DND-41 (cell line): ENCODE results near the gene TOMM34.

Source experiments
- ATAC-seq: fragments of 200-7000 bp; cut with Tn5 transposase; 3 replicates; pipeline ENCODE4 v1.9.1; 2021; ENCODE audit warnings: low read depth; ENCODE audit not compliant: insufficient read depth
- DNase-seq: peaks from one replicate; pipeline ENCODE4 v3.0.0-alpha.2; 2020
- H2AFZ ChIP-seq: 2 replicates; pipeline ENCODE4 v1.6.0; 2012; ENCODE audit warnings: low read depth, low read length
- H3K27ac ChIP-seq: 2 replicates; pipeline ENCODE4 v1.5.1; 2012; ENCODE audit warnings: low read length, inconsistent platforms
- H3K27me3 ChIP-seq: fragments of 200-600 bp; sonication (generic); 2 replicates; pipeline ENCODE4 v1.6.0; 2012; ENCODE audit warnings: low read length, mild to moderate bottlenecking, inconsistent platforms; ENCODE audit not compliant: insufficient read depth, poor library complexity
- H3K36me3 ChIP-seq: 2 replicates; pipeline ENCODE4 v1.5.1; 2012; ENCODE audit warnings: low read length, inconsistent platforms; ENCODE audit not compliant: insufficient read depth
- H3K4me1 ChIP-seq: 2 replicates; pipeline ENCODE4 v1.5.1; 2012; ENCODE audit warnings: mild to moderate bottlenecking, low read length; ENCODE audit not compliant: insufficient read depth
- H3K4me2 ChIP-seq: 2 replicates; pipeline ENCODE4 v1.6.0; 2012; ENCODE audit warnings: mild to moderate bottlenecking, moderate library complexity, low read length, inconsistent platforms; ENCODE audit not compliant: insufficient read depth
- H3K4me3 ChIP-seq, 2 experiments: fragments of 200-600 bp in 1 of 2; shearing (Covaris generic) in 1 of 2; 2 replicates each; pipeline ENCODE4 v1.5.1; 2012 to 2016; ENCODE audit warnings: inconsistent platforms in 2 of 2, low read length in 2 of 2, mild to moderate bottlenecking in 2 of 2, low read depth in 1 of 2, moderate library complexity in 1 of 2
- H3K79me2 ChIP-seq: 2 replicates; pipeline ENCODE4 v1.6.0; 2012; ENCODE audit warnings: low read length, inconsistent platforms; ENCODE audit not compliant: insufficient read depth
- H3K9ac ChIP-seq: 2 replicates; pipeline ENCODE4 v1.6.0; 2012; ENCODE audit warnings: low read depth, mild to moderate bottlenecking, inconsistent platforms, low read length, moderate library complexity
- H3K9me3 ChIP-seq: 2 replicates; pipeline ENCODE4 v1.5.1; 2012; ENCODE audit warnings: low read length, moderate library complexity, mild to moderate bottlenecking, inconsistent platforms; ENCODE audit not compliant: insufficient read depth, severe bottlenecking
- H4K20me1 ChIP-seq: 2 replicates; pipeline ENCODE4 v1.6.0; 2012; ENCODE audit warnings: low read length; ENCODE audit not compliant: insufficient read depth
- CTCF ChIP-seq: IDR thresholded peaks from 2 replicates; pipeline ENCODE4 v1.5.1; 2012; ENCODE audit warnings: borderline replicate concordance, low read length, moderate library complexity, mild to moderate bottlenecking; ENCODE audit not compliant: poor library complexity, severe bottlenecking; ENCODE audit errors: extremely low read depth
- EZH2 ChIP-seq: IDR thresholded peaks from 3 replicates; pipeline ENCODE4 v1.6.1; 2012; ENCODE audit warnings: borderline replicate concordance, low read depth, mild to moderate bottlenecking, moderate library complexity, low read length, inconsistent platforms; ENCODE audit not compliant: severe bottlenecking

Gene TOMM34

GRCh38 chr20:44948107-44948506 lies 12.1 kb downstream of the TOMM34 start:
- DNase-seq (no peak), ATAC-seq (0 out of 3 replicates have a peak, but pooled peaks have one; percentile 12)
- H3K36me3 ChIP-seq, result peaks cover 99% of the 10 kb centered on the region
- no peak overlapping the region for H2AFZ ChIP-seq
- no peaks in the 10 kb centered on the region for H3K27me3 ChIP-seq
- no peaks in the 10 kb centered on the region for H3K9me3 ChIP-seq
- no peak overlapping the region for H3K4me3 ChIP-seq
- H3K4me1 ChIP-seq, result no peaks in the 10 kb centered on the region
- no peak for TF ChIP-seq CTCF
- TF ChIP-seq EZH2, result no peak
- no peaks in the 10 kb centered on the region; the same call in 1 of the 2 replicates for H3K79me2 ChIP-seq
- no peak overlapping the region for H3K27ac ChIP-seq
- H3K9ac ChIP-seq, result no peak overlapping the region
- peaks cover 15% of the 10 kb centered on the region; the same call in 1 of the 2 replicates for H4K20me1 ChIP-seq
- no peak overlapping the region for H3K4me2 ChIP-seq

- Histone ChIP-seq H3K27me3 (no peaks in the 10 kb centered on the region), H3K4me2 (no peak overlapping the region), H3K9ac (no peak overlapping the region), H4K20me1 (peaks cover 21% of the 10 kb centered on the region), H3K27ac (no peak overlapping the region), H3K4me3 (no peak overlapping the region), H3K4me1 (no peaks in the 10 kb centered on the region), H3K9me3 (no peaks in the 10 kb centered on the region), H3K36me3 (peaks cover 99% of the 10 kb centered on the region), H3K79me2 (no peaks in the 10 kb centered on the region; the same call in 1 of the 2 replicates), H2AFZ (no peak overlapping the region)
- DNase-seq (no peak), ATAC-seq (no peak)
- TF ChIP-seq EZH2, result no peak
- no peak for TF ChIP-seq CTCF
These were observed 13.8 kb downstream of the TOMM34 start for GRCh38 chr20:44946271-44946852.

GRCh38 chr20:44945261-44945660 lies 14.9 kb downstream of the TOMM34 start:
- ATAC-seq, result no peak
- Histone ChIP-seq H2AFZ (no peak overlapping the region), H3K27me3 (no peaks in the 10 kb centered on the region), H3K4me1 (no peaks in the 10 kb centered on the region), H3K79me2 (no peaks in the 10 kb centered on the region; the same call in 1 of the 2 replicates), H3K36me3 (peaks cover 98% of the 10 kb centered on the region), H3K27ac (no peak overlapping the region), H3K4me3 (no peak overlapping the region), H3K9ac (no peak overlapping the region), H3K9me3 (no peaks in the 10 kb centered on the region), H4K20me1 (peaks cover 26% of the 10 kb centered on the region), H3K4me2 (no peak overlapping the region)
- TF ChIP-seq EZH2, result no peak
- no peak for TF ChIP-seq CTCF
- DNase-seq, result no peak

- Histone ChIP-seq H3K4me1 (no peaks in the 10 kb centered on the region), H2AFZ (no peak overlapping the region), H3K9me3 (no peaks in the 10 kb centered on the region), H3K27ac (no peak overlapping the region), H3K36me3 (peaks cover 97% of the 10 kb centered on the region), H4K20me1 (peaks cover 26% of the 10 kb centered on the region), H3K4me2 (no peak overlapping the region), H3K4me3 (no peak overlapping the region), H3K27me3 (no peaks in the 10 kb centered on the region), H3K9ac (no peak overlapping the region), H3K79me2 (no peaks in the 10 kb centered on the region; the same call in 1 of the 2 replicates)
- DNase-seq (no peak), ATAC-seq (no peak)
- no peak for TF ChIP-seq CTCF
- no peak for TF ChIP-seq EZH2
These were observed 16.4 kb downstream of the TOMM34 start for GRCh38 chr20:44943828-44944227.
